HG03520 (cell line): ENCODE data around the gene PPP2R2D.

ENCODE experiments used
- ATAC-seq: cut with Tn5 transposase; IDR thresholded peaks from one replicate; pipeline ENCODE4 v1.9.1; 2021; ENCODE audit warnings: mild to moderate bottlenecking, moderate library complexity; ENCODE audit not compliant: unreplicated experiment

PPP2R2D gene

DNA sequence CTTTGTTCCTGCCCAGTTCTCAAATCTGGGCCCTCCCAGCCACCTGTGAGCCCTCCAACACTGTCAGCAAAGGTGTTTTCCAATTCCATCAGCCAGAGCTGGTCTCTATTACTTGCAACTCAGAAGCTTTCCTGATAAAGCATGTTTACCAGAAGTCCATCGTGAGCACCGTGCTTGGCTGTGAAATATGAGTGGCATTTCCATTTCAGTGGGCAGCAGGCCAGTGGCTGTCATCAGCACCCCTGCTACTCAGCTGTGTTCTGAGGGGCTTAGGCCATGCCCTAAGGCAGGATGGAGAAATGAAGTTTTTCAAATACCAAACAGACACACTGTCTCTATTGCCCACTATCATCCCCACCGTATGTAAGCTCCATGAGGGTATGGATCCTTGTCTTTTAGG, 93.6 kb downstream of the PPP2R2D start:
- ATAC-seq, result no peak

DNA sequence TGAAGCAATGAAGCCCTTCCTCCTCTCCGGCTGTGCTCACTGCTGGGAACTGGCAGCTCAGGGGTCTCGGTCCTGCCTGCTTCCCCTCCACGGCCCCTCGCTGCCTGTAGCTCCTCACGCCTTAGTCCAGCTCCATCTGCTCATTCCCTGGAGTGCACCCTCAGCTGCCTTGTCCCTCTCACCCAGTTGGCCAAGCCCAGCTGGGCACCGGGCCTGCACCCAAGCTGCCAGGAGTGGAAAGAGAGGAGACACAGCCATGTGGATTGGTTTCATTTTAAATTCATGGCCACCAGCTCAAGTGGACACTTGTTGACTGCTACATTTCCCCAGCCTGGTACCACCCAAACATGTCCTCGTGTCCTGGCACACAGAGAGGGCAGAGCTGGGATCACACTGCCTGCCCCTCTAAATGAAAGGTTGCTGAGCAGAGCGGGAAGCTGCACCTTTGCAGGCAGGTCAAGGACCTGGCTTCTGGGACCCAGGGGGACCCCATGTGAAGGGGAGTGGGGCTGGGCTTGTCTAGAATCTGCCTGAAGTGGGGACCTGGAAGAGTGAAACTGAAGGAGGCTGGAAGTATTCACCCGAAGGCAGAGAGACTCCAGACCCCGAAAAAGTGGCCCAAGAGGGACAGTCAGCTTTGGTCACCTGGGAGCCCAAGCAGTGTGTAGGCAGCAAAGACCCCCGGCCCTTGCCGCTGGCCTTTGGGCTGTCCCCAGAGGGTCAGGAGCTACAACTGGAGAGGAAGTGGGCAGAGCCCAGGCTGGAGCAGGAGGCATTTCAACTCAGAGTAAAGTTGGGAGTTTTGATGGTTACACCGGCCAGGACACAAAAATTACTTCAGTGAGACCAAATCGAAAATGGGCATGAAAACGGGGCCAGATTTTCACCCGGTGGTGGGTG, 95.9 kb downstream of the PPP2R2D start:
- ATAC-seq, result no peak

DNA sequence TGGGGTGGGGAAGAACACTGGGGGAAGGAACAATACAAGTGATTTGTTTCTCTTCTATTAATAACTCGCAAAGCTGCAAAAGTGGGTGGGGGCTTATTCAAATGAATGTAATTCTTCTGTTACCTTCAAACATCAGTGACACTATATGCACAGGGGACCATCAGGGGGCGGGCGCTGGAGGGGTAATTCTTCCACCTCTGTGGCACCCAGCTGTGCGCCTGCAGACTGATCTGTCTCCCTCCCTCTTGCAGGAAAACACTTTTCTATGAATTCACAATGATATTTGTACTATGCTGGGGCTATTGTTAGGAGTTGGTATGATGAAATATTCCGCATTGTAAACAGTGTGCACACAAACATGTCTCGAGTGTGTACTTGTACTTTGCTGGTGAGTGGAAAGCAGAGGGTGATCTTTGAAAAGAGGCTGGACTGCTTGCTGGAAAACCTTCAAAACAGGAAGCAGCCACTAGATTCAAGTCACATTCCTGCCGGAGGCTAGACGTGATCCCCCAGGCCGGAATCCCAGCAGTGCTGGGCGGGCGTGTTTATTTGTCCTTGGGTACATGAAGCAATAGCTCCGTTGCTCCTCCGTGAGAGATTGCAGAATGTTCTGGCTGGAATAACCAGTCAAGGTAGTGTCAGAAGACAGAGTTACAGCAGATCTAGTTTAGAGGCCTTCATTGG, 96.7 kb downstream of the PPP2R2D start:
- ATAC-seq, result no peak

DNA sequence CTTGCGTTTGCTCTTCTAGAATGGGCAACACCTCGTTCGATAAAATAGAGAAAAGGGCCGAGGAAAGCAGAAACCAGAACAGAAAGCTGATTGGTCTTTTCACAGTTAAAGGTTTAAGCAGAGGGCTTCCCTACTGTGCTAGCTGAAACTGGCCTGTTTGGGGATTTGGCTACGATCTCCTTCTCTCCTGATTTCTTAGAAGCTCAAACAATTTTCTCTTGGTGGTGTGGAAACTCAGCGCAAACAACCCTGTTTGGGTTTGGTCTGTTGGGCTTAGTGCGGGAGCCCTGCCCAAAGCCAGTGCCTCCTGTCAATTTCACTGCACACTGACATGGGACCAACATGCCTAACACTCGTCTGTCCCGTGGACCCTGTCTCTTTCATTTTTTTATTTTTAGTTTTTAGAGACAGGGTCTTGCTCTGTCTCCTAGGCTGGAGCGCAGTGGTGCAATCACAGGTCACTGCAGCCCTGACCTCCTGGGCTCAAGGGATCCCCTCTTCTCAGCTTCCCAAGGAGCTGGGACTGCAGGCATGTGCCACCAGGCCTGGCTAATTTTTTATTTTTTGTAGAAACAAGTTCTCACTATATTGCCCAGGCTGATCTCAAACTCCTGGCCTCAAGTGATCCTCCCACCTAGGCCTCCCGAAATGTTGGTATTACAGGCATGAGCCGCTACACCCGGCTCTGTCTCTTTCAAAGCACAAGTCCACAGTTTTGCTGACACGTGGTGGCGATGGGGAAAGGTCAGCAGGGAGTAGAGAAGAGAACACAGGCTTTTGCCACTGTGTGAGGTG, 97.4 kb downstream of the PPP2R2D start:
- ATAC-seq, result no peak

DNA sequence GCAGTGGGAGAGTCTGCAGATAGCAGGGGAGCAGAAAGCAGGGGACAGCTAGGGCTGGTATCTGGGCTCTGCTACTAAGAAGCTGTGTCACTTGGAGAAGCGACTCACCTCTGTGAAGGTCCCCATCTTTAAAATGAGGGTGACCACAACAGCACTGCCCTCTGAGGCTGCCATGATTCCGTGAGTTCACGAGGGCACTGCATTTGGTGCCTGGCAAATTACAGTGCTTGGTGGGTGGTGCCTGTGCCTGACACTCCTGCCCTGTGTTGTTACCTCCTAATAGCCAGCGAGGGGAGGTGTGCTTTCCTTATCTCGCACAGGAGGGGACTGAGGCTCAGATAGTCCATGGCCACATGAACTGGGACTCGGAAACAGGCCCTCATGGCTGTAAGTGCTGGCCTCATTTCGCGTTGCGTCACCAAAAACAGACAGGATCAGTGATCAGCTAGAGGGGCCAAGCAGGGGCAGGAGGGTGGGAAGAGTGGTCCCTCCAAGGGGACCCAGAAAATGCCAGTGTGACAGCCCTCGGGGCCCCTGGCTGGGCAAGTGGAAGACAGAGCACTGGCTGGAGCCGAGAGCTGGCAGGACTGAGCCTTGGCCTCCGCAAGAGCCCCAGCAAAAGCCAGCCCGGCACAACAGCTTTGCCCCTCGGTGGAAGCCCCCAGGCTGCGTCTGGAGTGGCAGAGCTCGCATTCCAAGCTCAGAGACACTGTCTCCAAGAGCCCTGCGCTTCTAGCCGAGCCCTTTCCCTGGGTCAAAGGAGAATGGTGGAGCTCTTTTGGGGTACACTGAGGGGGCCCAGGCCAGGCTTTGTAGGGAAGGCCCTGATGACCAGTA, 98.3 kb downstream of the PPP2R2D start:
- ATAC-seq, result no peak

DNA sequence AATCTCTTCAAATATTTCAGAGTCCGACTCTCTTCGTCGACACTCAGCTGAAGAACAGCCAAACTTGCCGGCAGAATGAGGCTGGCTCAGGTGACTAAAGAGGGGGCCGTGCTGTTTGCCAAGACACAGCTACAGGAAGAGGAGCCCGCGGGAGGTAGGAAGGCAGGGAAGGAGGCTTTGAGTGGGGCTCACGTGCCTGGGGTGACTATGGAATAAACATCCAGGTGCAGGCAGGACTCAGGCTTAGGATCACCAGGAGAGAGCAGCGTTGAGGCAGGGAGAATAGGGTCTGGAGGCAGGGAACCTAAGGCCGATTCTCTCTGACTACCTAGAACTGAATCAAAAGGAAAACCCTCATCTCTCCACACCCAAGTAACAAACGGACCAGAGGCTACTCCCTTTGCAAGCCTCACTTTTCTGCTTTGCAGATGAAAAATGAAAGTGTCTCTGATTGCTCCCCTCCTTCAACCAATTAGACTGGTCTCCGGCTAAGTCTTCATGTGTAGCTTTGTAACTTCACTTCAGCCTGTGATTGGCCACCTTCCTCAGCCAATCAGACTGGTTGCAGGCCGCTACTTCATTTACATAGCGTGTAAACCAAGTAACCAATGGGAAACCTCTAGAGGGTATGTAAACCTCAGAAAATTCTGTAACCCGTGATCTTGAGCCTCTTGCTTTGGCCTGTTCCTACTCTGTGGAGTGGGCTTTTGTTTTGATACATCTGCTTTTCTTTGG, 100.6 kb downstream of the PPP2R2D start:
- no peak for ATAC-seq

DNA sequence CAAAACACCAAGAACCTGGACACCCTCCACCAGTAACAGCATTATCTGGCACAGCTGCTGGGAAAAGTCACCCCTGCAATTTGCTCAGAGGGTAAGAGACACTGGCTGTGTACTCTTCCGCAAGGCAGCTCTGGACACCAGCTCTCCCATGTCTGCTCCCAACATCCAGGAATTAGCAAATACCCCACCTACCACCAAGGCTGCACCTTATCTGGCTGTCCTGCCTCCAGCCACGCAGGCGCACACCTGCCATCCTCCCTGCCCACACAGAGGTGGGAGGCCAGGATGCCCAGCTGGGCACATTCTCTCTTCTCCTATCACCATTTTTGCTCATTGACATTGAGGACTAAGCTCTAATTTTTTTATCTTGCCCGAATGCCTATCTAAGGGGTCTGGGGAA, 101.2 kb downstream of the PPP2R2D start:
- ATAC-seq, result no peak

DNA sequence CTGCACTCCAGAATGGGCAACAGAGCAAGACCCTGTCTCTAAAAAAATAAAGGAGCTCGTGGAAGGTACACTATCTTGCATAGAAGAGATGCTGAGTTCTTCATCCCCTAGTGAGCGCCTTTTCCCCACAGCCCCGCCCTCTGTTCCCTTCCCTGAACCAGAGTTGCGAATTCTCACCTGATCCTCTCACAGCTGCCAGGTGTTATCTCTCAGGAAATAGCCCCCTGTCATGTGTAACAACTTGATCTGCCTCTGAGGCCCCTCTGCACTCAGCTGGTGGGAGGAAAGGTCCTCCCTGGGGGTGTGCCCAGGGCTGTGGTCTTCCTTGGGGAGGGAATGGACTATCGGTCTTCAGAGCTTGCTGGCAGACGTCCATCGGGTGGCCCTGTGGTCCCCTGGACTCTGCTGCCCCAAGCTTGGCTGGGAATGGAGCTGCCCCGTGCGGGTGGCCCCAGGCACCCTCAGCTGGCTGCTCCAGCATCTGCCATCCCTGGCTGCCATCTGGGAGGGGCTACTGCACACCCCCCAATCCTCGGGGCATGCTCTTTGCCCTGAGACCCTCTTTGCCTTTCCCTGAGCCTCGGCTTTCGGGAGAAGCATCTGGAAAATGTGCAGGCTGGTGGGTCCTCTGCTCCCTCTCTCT, 102.6 kb downstream of the PPP2R2D start:
- no peak for ATAC-seq

DNA sequence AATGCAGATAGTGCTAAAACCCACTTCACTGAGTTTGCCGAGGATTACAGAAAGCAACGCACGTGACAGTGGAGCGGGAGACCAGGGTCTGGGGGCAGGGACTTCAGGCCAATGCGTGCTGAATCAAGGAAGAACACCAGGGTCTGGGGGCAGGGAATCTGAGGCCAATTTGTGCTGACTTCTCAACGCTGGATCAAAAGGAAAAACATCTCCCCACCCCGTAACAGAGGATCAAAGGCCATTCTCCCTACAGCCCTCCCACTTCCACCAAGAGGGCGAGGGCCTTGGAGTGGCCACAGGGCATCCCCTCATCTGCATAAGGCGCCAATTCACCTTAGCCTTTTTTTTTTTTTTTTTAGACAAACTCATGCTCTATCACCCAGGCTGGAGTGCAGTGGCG, 103.2 kb downstream of the PPP2R2D start:
- no peak for ATAC-seq

DNA sequence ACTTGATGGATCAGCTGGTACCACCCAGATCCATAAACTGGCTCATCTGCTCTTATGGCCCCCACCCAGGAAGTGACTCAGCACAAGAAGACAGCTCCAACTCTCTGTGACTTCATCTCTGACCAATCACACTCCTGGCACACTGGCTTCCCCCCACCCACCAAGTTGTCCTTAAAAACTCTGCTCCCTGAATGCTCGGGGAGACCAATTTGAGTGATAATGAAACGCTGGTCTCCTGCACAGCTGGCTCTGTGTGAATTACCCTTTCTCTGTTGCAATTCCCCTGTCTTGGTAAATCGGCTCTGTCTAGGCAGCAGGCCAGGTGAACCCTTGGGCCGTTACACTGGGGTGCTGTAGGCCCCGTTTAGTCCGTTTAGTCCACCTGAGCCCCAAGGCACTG, 104.3 kb downstream of the PPP2R2D start:
- no peak for ATAC-seq

DNA sequence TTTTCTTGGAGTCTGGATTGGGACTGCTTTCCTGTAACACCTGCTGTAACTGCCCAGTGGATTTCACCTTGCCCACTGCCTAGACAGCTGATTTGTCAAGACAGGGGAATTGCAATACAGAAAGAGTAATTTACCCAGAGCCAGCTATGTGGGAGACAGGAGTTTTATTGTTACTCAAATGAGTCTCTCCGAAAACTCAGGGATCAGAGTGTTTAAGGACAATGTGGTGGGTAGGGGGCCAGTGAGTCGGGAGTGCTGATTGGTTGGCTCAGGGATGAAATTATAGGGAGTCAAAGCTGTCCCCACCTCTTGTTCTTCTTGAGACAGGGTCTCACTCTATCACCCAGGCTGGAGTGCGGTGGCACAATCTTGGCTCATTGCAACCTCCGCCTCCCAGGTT, 106.2 kb downstream of the PPP2R2D start:
- no peak for ATAC-seq

DNA sequence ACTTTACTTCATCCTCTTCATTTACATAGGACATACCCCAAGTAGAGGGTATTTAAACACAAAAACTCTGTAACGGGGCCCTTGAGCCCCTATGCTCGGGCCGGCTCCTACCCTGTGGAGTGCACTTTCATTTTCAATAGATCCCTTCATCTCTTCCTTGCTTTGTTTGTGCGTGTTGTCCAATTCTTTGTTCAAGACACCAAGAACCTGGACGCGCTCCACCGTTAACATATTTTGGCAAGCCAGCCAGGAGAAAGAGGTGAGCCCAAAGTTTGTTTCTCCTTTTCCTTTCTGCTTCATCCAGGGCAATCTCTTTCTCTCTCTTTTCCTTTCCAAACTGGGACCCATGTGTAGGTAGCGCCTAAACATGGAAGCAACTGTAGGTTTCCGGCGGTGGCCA, 106.9 kb downstream of the PPP2R2D start:
- ATAC-seq, result no peak
